Measurements from ENCODE around the gene DIPK1A.

The DIPK1A gene

GRCh38 chr1:93003981-93004380 lies 42.7 kb upstream of the DIPK1A start (continued):
- no peak for TF ChIP-seq MYNN (tag by site-specific recombination; IDR thresholded peaks at IDR 0.05; ENCODE audit: borderline replicate concordance)
- TF ChIP-seq ZSCAN4 (tag by site-specific recombination; IDR thresholded peaks at IDR 0.05) = no peak
- no peak for TF ChIP-seq ZNF530 (tag by site-specific recombination; IDR thresholded peaks at IDR 0.05; ENCODE audit: low read depth)
- TF ChIP-seq ZNF18 (tag by site-specific recombination; IDR thresholded peaks at IDR 0.05) = no peak

- Histone ChIP-seq H3K4me1 (ENCODE audit: control insufficient read depth, insufficient read depth, low read length) (peaks cover 9% of the 10 kb centered on the region; the same call in 1 of the 2 replicates), H3K4me3 (ENCODE audit: low read depth, low read length) (no peak overlapping the region), H3K9me3 (ENCODE audit: control insufficient read depth, insufficient read depth, low read depth, low read length) (no peaks in the 10 kb centered on the region), H3K36me3 (ENCODE audit: control insufficient read depth in 2 of 2, insufficient read depth in 1 of 2, low read length in 2 of 2) (no peaks in the 10 kb centered on the region), H3K27ac (ENCODE audit: extremely low read depth, low read depth, low read length) (no peak overlapping the region)
- ChIA-PET POLR2A (no interaction called here), CTCF (interaction anchor here (0.7 to 4.6 kb wide), 4 partner anchors 9 to 164 kb away, joined by 3 to 43 read pairs (median 4); no protein-coding TSS in a partner anchor)
- TF ChIP-seq PATZ1 (tag by site-specific recombination; IDR thresholded peaks at IDR 0.05) (no peak), ZNF398 (tag by site-specific recombination; IDR thresholded peaks at IDR 0.05) (no peak), ZNF561 (tag by site-specific recombination; IDR thresholded peaks at IDR 0.05; ENCODE audit: borderline replicate concordance) (no peak), ZNF19 (tag by site-specific recombination; IDR thresholded peaks at IDR 0.05; ENCODE audit: low read depth) (no peak), ZNF629 (tag by site-specific recombination; IDR thresholded peaks at IDR 0.05) (no peak), ZNF140 (tag by site-specific recombination; IDR thresholded peaks at IDR 0.05) (no peak), ZNF664 (tag by site-specific recombination; IDR thresholded peaks at IDR 0.05) (no peak), GLI4 (tag by site-specific recombination; IDR thresholded peaks at IDR 0.05) (no peak), ZNF391 (tag by site-specific recombination; IDR thresholded peaks at IDR 0.05; ENCODE audit: borderline replicate concordance, low read depth) (no peak), ZNF404 (tag by site-specific recombination; IDR thresholded peaks at IDR 0.05) (no peak), ZNF48 (tag by site-specific recombination; IDR thresholded peaks at IDR 0.05) (no peak), ZNF341 (tag by site-specific recombination; IDR thresholded peaks at IDR 0.05; ENCODE audit: low read depth) (no peak), ZNF211 (tag by site-specific recombination; IDR thresholded peaks at IDR 0.05; ENCODE audit: low read depth) (no peak), GLI2 (tag by site-specific recombination; IDR thresholded peaks at IDR 0.05; ENCODE audit: borderline replicate concordance, low read depth) (no peak)
Measured at GRCh38 chr1:93002781-93003180, 41.5 kb upstream of the DIPK1A start.

All from HEK293 (cell line).